Measurements from ENCODE around the gene ADGRV1.

DNA sequence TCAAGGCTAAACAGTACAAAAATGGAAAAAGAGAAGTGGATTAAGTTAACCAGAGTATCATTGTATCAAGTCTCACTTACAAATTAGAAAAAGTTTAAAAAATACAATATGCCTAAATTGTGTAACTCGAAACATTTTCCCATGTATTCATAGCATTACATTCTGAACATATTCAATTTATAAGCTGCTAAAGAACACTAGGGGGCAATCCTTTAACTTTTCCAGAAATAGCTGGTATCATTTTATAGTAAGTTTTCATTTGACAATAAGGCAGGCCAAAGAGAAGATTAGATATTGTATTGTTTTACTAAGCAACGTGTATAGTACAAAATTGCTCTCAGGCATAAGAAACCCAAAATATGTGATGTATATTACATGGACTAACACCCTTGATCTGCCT lies 234.6 kb downstream of the ADGRV1 start:
- TF ChIP-seq POLR2A (IDR thresholded peaks at IDR 0.05; ENCODE audit: low read depth, low read length), result no peak
- no peak for TF ChIP-seq POLR2AphosphoS5 (IDR thresholded peaks at IDR 0.05; ENCODE audit: low read depth, low read length)
